NCI-H2029 (cell line): ENCODE data around the gene C11orf91.
"Not testable (repeated sequence)": the region's sequence is repeated elsewhere in the genome, so short reads cannot be mapped to it uniquely, and the experiment has no call there.

Source experiments
- DNase-seq: peaks from one replicate; lab custom pipeline; 2025; lab: John Stamatoyannopoulos, UW

Gene C11orf91

GRCh38 chr11:33700502-33701271 is at the start of gene C11orf91:
Gene C11orf91 (minus strand): TSS chr11:33700826. CDS start chr11:33700740, 86 bp downstream.
- peak; percentile 92 for DNase-seq

GRCh38 chr11:33747979-33748378 is 47.4 kb upstream of the C11orf91 start:
- DNase-seq = peak; percentile 10

GRCh38 chr11:33743291-33743690 is 42.7 kb upstream of the C11orf91 start:
- DNase-seq = no peak

- DNase-seq = no peak
These were observed 41.7 kb upstream of the C11orf91 start for GRCh38 chr11:33742249-33742851.

GRCh38 chr11:33741806-33742205 is 41.2 kb upstream of the C11orf91 start:
- DNase-seq = no peak

GRCh38 chr11:33737362-33737821 is 36.8 kb upstream of the C11orf91 start:
- DNase-seq = no peak

- peak; percentile 87 for DNase-seq
These were observed 35.7 kb upstream of the C11orf91 start, which contains the start of gene CD59 for GRCh38 chr11:33736148-33736812. Gene CD59 (minus strand): TSS chr11:33736423. CDS start chr11:33722445, 13,978 bp downstream.

- DNase-seq = peak; percentile 45
These were observed 34.9 kb upstream of the C11orf91 start for GRCh38 chr11:33735271-33736147.

- peak; percentile 52 for DNase-seq
These were observed 34.0 kb upstream of the C11orf91 start for GRCh38 chr11:33734441-33735270.

- peak; percentile 68 for DNase-seq
These were observed 33.4 kb upstream of the C11orf91 start for GRCh38 chr11:33733980-33734379.

GRCh38 chr11:33731723-33732531 is 31.3 kb upstream of the C11orf91 start:
- no peak for DNase-seq

- no peak for DNase-seq
These were observed 30.1 kb upstream of the C11orf91 start for GRCh38 chr11:33730716-33731115.

GRCh38 chr11:33729072-33729664 is 28.5 kb upstream of the C11orf91 start:
- not testable (repeated sequence) for DNase-seq

- DNase-seq = not testable (repeated sequence)
These were observed 26.9 kb upstream of the C11orf91 start for GRCh38 chr11:33727539-33727938.

- no peak for DNase-seq
These were observed 24.9 kb upstream of the C11orf91 start for GRCh38 chr11:33725496-33725895.

- DNase-seq = peak; percentile 2
These were observed 24.0 kb upstream of the C11orf91 start for GRCh38 chr11:33724644-33725035.

- no peak for DNase-seq
These were observed 22.7 kb upstream of the C11orf91 start for GRCh38 chr11:33723238-33723881.

- no peak for DNase-seq
These were observed 22.1 kb upstream of the C11orf91 start for GRCh38 chr11:33722590-33723234.
